Mesenchymal stem cell (in vitro differentiated cells and primary cell): ENCODE measurements around the gene KIAA1671.

Experiments
- DNase-seq: peaks from one replicate; pipeline ENCODE4 v3.0.0-alpha.2; 2013
- H2AFZ ChIP-seq: one replicate; pipeline ENCODE4 v1.6.1; 2013; ENCODE audit warnings: low read depth, mild to moderate bottlenecking, control low read depth, inconsistent platforms, low read length, moderate library complexity
- H2AK5ac ChIP-seq: 2 replicates; pipeline ENCODE4 v1.6.1; 2013; ENCODE audit warnings: low read length, moderate library complexity, mild to moderate bottlenecking, inconsistent platforms; ENCODE audit not compliant: severe bottlenecking
- H2BK120ac ChIP-seq: one replicate; pipeline ENCODE4 v1.6.1; 2013; ENCODE audit warnings: low read depth, mild to moderate bottlenecking, inconsistent platforms, low read length, moderate library complexity
- H2BK12ac ChIP-seq, 2 experiments: one replicate each; pipeline ENCODE4 v1.6.1; 2013; ENCODE audit warnings: inconsistent platforms in 2 of 2, low read length in 2 of 2, mild to moderate bottlenecking in 2 of 2, moderate library complexity in 2 of 2, control low read depth in 1 of 2
- H2BK15ac ChIP-seq: one replicate; pipeline ENCODE4 v1.6.1; 2013; ENCODE audit warnings: mild to moderate bottlenecking, low read depth, inconsistent platforms; ENCODE audit not compliant: poor library complexity, severe bottlenecking
- H2BK5ac ChIP-seq: 2 replicates; pipeline ENCODE4 v1.6.1; 2013; ENCODE audit warnings: low read depth, mild to moderate bottlenecking, low read length, control low read depth, inconsistent platforms; ENCODE audit not compliant: poor library complexity, severe bottlenecking
- H3K14ac ChIP-seq, 2 experiments: one replicate each; pipeline ENCODE4 v1.6.1; 2013; ENCODE audit warnings: inconsistent platforms in 2 of 2, low read length in 2 of 2, control low read depth in 1 of 2, mild to moderate bottlenecking in 1 of 2, moderate library complexity in 1 of 2
- H3K18ac ChIP-seq, 2 experiments: one replicate each; pipeline ENCODE4 v1.6.1; 2013; ENCODE audit warnings: inconsistent platforms in 2 of 2, low read length in 2 of 2, control low read depth in 1 of 2, low read depth in 1 of 2, mild to moderate bottlenecking in 1 of 2
- H3K23ac ChIP-seq, 2 experiments: one replicate each; pipeline ENCODE4 v1.6.1; 2013; ENCODE audit warnings: inconsistent platforms in 2 of 2, low read length in 2 of 2, mild to moderate bottlenecking in 2 of 2, moderate library complexity in 2 of 2, control low read depth in 1 of 2
- H3K27ac ChIP-seq: 2 replicates; pipeline ENCODE4 v1.5.1; 2013; ENCODE audit warnings: mild to moderate bottlenecking, moderate library complexity, low read length, control low read depth, inconsistent platforms; ENCODE audit not compliant: poor library complexity, severe bottlenecking
- H3K27me3 ChIP-seq, 2 experiments: 2 replicates each; pipeline versions ENCODE4 v1.6.1 to v1.7.0; 2013; ENCODE audit warnings: low read length in 2 of 2, mild to moderate bottlenecking in 2 of 2, moderate library complexity in 2 of 2, control low read depth in 1 of 2, inconsistent platforms in 1 of 2; ENCODE audit not compliant: control insufficient read depth in 1 of 2, insufficient read depth in 1 of 2
- H3K36me3 ChIP-seq, 2 experiments: 2 replicates each; pipeline versions ENCODE4 v1.6.1 to v1.7.0; 2013; ENCODE audit warnings: low read length in 2 of 2, control low read depth in 1 of 2, inconsistent platforms in 1 of 2, low read depth in 1 of 2, mild to moderate bottlenecking in 1 of 2; ENCODE audit not compliant: insufficient read depth in 2 of 2, control insufficient read depth in 1 of 2
- H3K4ac ChIP-seq, 2 experiments: one replicate each; pipeline ENCODE4 v1.6.1; 2013; ENCODE audit warnings: inconsistent platforms in 2 of 2, low read length in 2 of 2, mild to moderate bottlenecking in 2 of 2, moderate library complexity in 2 of 2, control low read depth in 1 of 2, low read depth in 1 of 2
- H3K4me1 ChIP-seq: 2 replicates; pipeline ENCODE4 v1.6.1; 2013; ENCODE audit warnings: low read depth, low read length, control low read depth; ENCODE audit not compliant: control insufficient read depth, insufficient read depth
- H3K4me2 ChIP-seq: 2 replicates; pipeline ENCODE4 v1.6.1; 2013; ENCODE audit warnings: low read length, mild to moderate bottlenecking, inconsistent platforms; ENCODE audit not compliant: poor library complexity, severe bottlenecking
- H3K4me3 ChIP-seq, 2 experiments: 2 replicates each; pipeline versions ENCODE4 v1.5.1 to v1.7.0; 2013; ENCODE audit warnings: low read length in 2 of 2, mild to moderate bottlenecking in 2 of 2, control low read depth in 1 of 2, low read depth in 1 of 2; ENCODE audit not compliant: insufficient read depth in 1 of 2
- H3K79me1 ChIP-seq: replicated peaks from 2 replicates; pipeline ENCODE4 v1.6.1; 2013; ENCODE audit warnings: mild to moderate bottlenecking, control low read depth, low read length, inconsistent platforms; ENCODE audit not compliant: poor library complexity, severe bottlenecking
- H3K9ac ChIP-seq: 2 replicates; pipeline ENCODE4 v1.7.0; 2013; ENCODE audit warnings: mild to moderate bottlenecking, low read length, moderate library complexity
- H3K9me3 ChIP-seq: 2 replicates; pipeline ENCODE4 v1.7.0; 2013; ENCODE audit warnings: mild to moderate bottlenecking, low read length; ENCODE audit not compliant: control insufficient read depth
- H4K8ac ChIP-seq: one replicate; pipeline ENCODE4 v1.6.1; 2013; ENCODE audit warnings: inconsistent platforms, mild to moderate bottlenecking, low read length, moderate library complexity
- H4K91ac ChIP-seq: one replicate; pipeline ENCODE4 v1.6.1; 2013; ENCODE audit warnings: mild to moderate bottlenecking, low read length, inconsistent platforms
- WGBS: methylation state at CpG from one replicate; pipeline ENCODE4 v1.1.7; 2013; ENCODE audit warnings: mixed read lengths; 5-methylcytosine and 5-hydroxymethylcytosine counted together

The KIAA1671 gene

DNA sequence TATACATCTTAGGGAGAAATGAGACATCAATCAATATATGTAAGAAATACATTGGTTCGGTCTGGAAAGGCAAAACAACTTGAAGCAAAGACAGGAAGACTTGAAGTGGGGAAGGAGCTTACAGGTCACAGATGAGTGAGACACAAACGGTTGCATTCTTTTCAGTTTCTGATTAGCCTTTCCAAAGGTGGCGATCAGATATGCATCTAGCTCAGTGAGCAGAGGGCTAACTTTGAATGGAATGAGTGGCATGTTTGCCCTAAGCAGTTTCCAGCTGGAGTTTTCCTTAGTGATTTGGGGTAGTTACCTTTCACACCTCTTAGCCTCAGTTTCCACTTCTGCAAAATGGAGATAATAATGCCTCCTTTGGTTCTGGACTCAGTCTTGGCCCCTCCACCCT lies 21.8 kb upstream of the KIAA1671 start:
- Histone ChIP-seq H3K4me3 (no peak overlapping the region), H4K91ac (no peak overlapping the region), H2AK5ac (no peak overlapping the region), H3K36me3 (no peaks in the 10 kb centered on the region), H2BK15ac (no peak overlapping the region), H3K27ac (no peak overlapping the region), H3K4me1 (no peaks in the 10 kb centered on the region), H3K18ac (no peak overlapping the region), H3K79me1 (no peaks in the 10 kb centered on the region), H2BK5ac (no peak overlapping the region), H3K23ac (no peak overlapping the region), H2BK120ac (no peak overlapping the region), H2AFZ (no peak overlapping the region), H3K9ac (no peak overlapping the region), H3K4me2 (no peak overlapping the region), H3K27me3 (peaks cover 18 to 45% of the 10 kb centered on the region in 2 experiments), H3K14ac (no peak overlapping the region), H2BK12ac (no peak overlapping the region), H3K4ac (no peak overlapping the region), H3K9me3 (peaks cover 12% of the 10 kb centered on the region), H4K8ac (no peak overlapping the region)
- WGBS: 81% methylated on average over 2 of the region's 3 CpGs
- DNase-seq: no peak

DNA sequence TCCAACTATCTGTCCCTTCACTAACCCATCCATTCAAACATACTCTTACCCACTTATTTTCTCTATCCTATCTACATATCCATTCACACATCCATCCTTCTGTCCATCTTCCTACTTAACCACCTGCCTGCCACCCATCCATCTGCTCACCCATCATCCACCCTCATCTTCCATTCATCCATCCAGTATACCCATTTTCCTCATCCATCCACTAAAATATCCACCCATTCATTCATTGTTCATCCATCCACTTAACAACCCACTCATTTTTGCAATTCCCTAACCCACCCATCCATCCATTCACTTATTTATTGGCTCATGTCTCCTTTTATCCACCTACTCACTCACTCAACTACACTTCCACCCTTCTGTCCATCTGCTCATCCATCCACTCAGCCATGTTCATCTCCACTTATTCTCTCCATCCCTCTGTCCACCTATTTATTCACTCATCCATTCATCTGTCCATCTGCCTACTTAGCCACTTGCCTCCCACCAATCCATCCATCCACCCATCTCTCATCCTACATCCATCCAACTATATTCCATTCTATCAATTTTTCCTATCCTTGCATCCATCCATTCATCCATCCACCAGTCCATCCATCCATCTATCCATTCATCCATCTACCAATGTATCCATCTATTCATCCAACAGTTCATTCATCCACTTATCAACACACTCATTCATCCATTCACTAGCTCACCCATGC lies 16.6 kb upstream of the KIAA1671 start:
- no peak overlapping the region for H3K4me3 ChIP-seq
- H3K18ac ChIP-seq: no peak overlapping the region
- no peak overlapping the region for H2BK5ac ChIP-seq
- no peak overlapping the region for H4K91ac ChIP-seq
- no peak overlapping the region for H3K27ac ChIP-seq
- no peak overlapping the region for H2AK5ac ChIP-seq
- DNase-seq: no peak
- no peak overlapping the region for H3K9ac ChIP-seq
- no peak overlapping the region for H3K14ac ChIP-seq
- H2AFZ ChIP-seq: no peak overlapping the region
- H3K4me1 ChIP-seq: no peaks in the 10 kb centered on the region
- no peak overlapping the region for H4K8ac ChIP-seq
- no peak overlapping the region for H3K4me2 ChIP-seq
- H3K79me1 ChIP-seq: no peaks in the 10 kb centered on the region
- H2BK120ac ChIP-seq: no peak overlapping the region
- H3K9me3 ChIP-seq: no peaks in the 10 kb centered on the region
- peaks cover 30 to 72% of the 10 kb centered on the region in 2 experiments for H3K27me3 ChIP-seq
- H3K4ac ChIP-seq: no peak overlapping the region
- H3K36me3 ChIP-seq: no peaks in the 10 kb centered on the region
- H3K23ac ChIP-seq: no peak overlapping the region
- no peak overlapping the region for H2BK15ac ChIP-seq
- no peak overlapping the region for H2BK12ac ChIP-seq

GRCh38 chr22:24937114-24937513 lies 15.4 kb upstream of the KIAA1671 start:
- Histone ChIP-seq H3K27me3 (peaks cover 24 to 63% of the 10 kb centered on the region in 2 experiments), H3K14ac (no peak overlapping the region), H3K23ac (no peak overlapping the region), H4K91ac (no peak overlapping the region), H3K4me2 (no peak overlapping the region), H3K79me1 (no peaks in the 10 kb centered on the region), H3K18ac (no peak overlapping the region), H3K4me1 (no peaks in the 10 kb centered on the region), H3K9me3 (no peaks in the 10 kb centered on the region), H2BK5ac (no peak overlapping the region), H3K9ac (no peak overlapping the region), H2AK5ac (no peak overlapping the region), H3K4me3 (no peak overlapping the region), H4K8ac (no peak overlapping the region), H2BK15ac (no peak overlapping the region), H3K36me3 (no peaks in the 10 kb centered on the region), H3K27ac (no peak overlapping the region), H2BK12ac (no peak overlapping the region), H2AFZ (no peak overlapping the region), H3K4ac (no peak overlapping the region), H2BK120ac (no peak overlapping the region)
- 49% methylated on average over 2 of the region's 2 CpGs for WGBS
- DNase-seq: peak; percentile 42

DNA sequence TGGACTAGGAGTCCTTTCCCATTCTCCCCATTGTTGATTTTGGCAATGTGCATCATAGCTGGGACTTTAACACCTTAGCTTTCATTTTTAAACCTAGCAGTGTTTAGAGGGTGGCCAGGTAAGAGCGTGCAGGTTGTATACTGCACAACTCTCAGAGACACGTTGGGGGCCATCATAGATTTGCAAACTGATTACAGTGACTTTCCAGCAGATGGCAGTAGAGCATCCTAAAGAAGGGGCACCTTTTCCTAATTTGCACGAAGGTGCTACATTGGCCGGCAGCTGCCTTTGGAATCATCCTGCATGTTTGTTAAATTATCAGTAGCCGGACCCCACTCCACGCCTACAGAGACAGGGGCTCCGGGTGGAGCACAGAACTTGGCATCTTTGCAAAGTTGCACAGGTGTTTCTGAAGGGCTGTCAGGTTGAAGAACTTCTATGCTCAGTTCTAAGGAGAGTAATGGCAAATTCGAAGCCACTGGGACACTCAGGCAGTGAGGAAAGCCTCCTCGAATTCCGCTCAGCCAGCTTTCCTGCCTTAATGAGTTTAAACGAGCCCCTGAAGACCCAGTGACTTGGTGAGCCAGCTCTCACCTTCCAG lies 13.7 kb upstream of the KIAA1671 start:
- Histone ChIP-seq H2BK120ac (no peak overlapping the region), H3K18ac (no peak overlapping the region), H3K23ac (no peak overlapping the region), H2BK12ac (no peak overlapping the region), H2BK5ac (no peak overlapping the region), H3K4me3 (no peak overlapping the region), H2AK5ac (no peak overlapping the region), H3K9ac (no peak overlapping the region), H3K4me2 (no peak overlapping the region), H3K9me3 (no peaks in the 10 kb centered on the region), H3K27me3 (peaks cover 27 to 50% of the 10 kb centered on the region in 2 experiments), H2AFZ (no peak overlapping the region), H2BK15ac (no peak overlapping the region), H3K4me1 (no peaks in the 10 kb centered on the region), H4K8ac (no peak overlapping the region), H3K27ac (no peak overlapping the region), H3K4ac (no peak overlapping the region), H3K79me1 (no peaks in the 10 kb centered on the region), H3K36me3 (no peaks in the 10 kb centered on the region), H4K91ac (no peak overlapping the region), H3K14ac (no peak overlapping the region)
- WGBS: 24% methylated on average over 11 of the region's 11 CpGs
- DNase-seq: peak; percentile 46
